ENCODE data around the gene HNRNPCL1. TPM values are rescaled to one million over a fixed set of nuclear protein-coding genes. Genes with fewer than 3 reads are reported as not detected.
A peak's percentile ranks its signal among the peaks of the same experiment; 100 is the strongest.
"Not testable (repeated sequence)": the region's sequence is repeated elsewhere in the genome, so short reads cannot be mapped to it uniquely, and the experiment has no call there.

Gene HNRNPCL1
- not detected for total RNA-seq
- long read RNA-seq: 0 reads

GRCh38 chr1:12848620-12849019 lies at the start of gene HNRNPCL1:
Gene HNRNPCL1 (minus strand): TSS chr1:12848720. CDS start chr1:12848289, 431 bp downstream.
- H3K4me1 ChIP-seq; H3K4me3 ChIP-seq; ATAC-seq; H3K36me3 ChIP-seq; H3K9me3 ChIP-seq; intact Hi-C loops (cut with DNase I); DNase-seq; H3K27me3 ChIP-seq; H3K27ac ChIP-seq: not testable (repeated sequence)
- 62% methylated on average over 3 of the region's 7 CpGs for WGBS (ENCODE audit: insufficient coverage, low coverage, low lambda C conversion rate, missing lambda C conversion rate)

GRCh38 chr1:12898170-12898569 lies 49.6 kb upstream of the HNRNPCL1 start, which contains the start of gene PRAMEF10:
Gene PRAMEF10 (minus strand): TSS chr1:12898270. CDS start chr1:12895847, 2,423 bp downstream.
- H3K4me3 ChIP-seq; H3K36me3 ChIP-seq; ATAC-seq; H3K27me3 ChIP-seq; intact Hi-C loops (cut with DNase I); H3K9me3 ChIP-seq; H3K4me1 ChIP-seq; DNase-seq: not testable (repeated sequence)
- no CpG with 5 or more reads among the region's 1 CpG for WGBS (ENCODE audit: insufficient coverage, low coverage, low lambda C conversion rate, missing lambda C conversion rate)
- H3K27ac ChIP-seq: peak within 1 kb of the TSS in 1 of 3 donors; percentile 60

- intact Hi-C loops (cut with DNase I); H3K4me1 ChIP-seq; ATAC-seq; H3K36me3 ChIP-seq; H3K9me3 ChIP-seq; H3K27me3 ChIP-seq; H3K27ac ChIP-seq; H3K4me3 ChIP-seq; DNase-seq: not testable (repeated sequence)
- WGBS (ENCODE audit: insufficient coverage, low coverage, low lambda C conversion rate, missing lambda C conversion rate): 83% methylated on average over 1 of the region's 3 CpGs
These were observed 37.6 kb upstream of the HNRNPCL1 start, which contains the start of gene PRAMEF4 for GRCh38 chr1:12886101-12886500. Gene PRAMEF4 (minus strand): TSS chr1:12886201. CDS start chr1:12883394, 2,807 bp downstream.

GRCh38 chr1:12878453-12878852 lies 29.9 kb upstream of the HNRNPCL1 start:
- H3K27ac ChIP-seq; H3K4me1 ChIP-seq; H3K27me3 ChIP-seq; DNase-seq; intact Hi-C loops (cut with DNase I); H3K36me3 ChIP-seq; H3K4me3 ChIP-seq; ATAC-seq; H3K9me3 ChIP-seq: not testable (repeated sequence)
- WGBS (ENCODE audit: insufficient coverage, low coverage, low lambda C conversion rate, missing lambda C conversion rate): 69% methylated on average over 3 of the region's 4 CpGs

- H3K27ac ChIP-seq; H3K27me3 ChIP-seq; DNase-seq; H3K36me3 ChIP-seq; intact Hi-C loops (cut with DNase I); H3K9me3 ChIP-seq; H3K4me1 ChIP-seq; H3K4me3 ChIP-seq; ATAC-seq: not testable (repeated sequence)
- no CpG with 5 or more reads among the region's 7 CpGs for WGBS (ENCODE audit: insufficient coverage, low coverage, low lambda C conversion rate, missing lambda C conversion rate)
These were observed 14.8 kb upstream of the HNRNPCL1 start for GRCh38 chr1:12863131-12863880.

- H3K4me1 ChIP-seq; H3K27ac ChIP-seq; H3K9me3 ChIP-seq; H3K27me3 ChIP-seq; ATAC-seq; H3K36me3 ChIP-seq; intact Hi-C loops (cut with DNase I); H3K4me3 ChIP-seq; DNase-seq: not testable (repeated sequence)
- 27% methylated on average over 1 of the region's 2 CpGs for WGBS (ENCODE audit: insufficient coverage, low coverage, low lambda C conversion rate, missing lambda C conversion rate)
These were observed 8.3 kb upstream of the HNRNPCL1 start, which contains the start of gene PRAMEF2 for GRCh38 chr1:12856786-12857185. Gene PRAMEF2 (plus strand): TSS chr1:12857086. CDS start chr1:12859010, 1,924 bp downstream.

- Histone ChIP-seq H3K9me3 (no peaks in the 10 kb centered on the region), H3K27ac (no peak overlapping the region), H3K27me3 (no peaks in the 10 kb centered on the region), H3K4me3 (no peak overlapping the region), H3K36me3 (no peaks in the 10 kb centered on the region), H3K4me1 (no peaks in the 10 kb centered on the region)
- ATAC-seq (no peak), DNase-seq (no peak)
- intact Hi-C loops (cut with DNase I): no loop called here
- 74% methylated on average over 4 of the region's 4 CpGs for WGBS (ENCODE audit: insufficient coverage, low coverage, low lambda C conversion rate, missing lambda C conversion rate)
- TF ChIP-seq POLR2A (IDR thresholded peaks at IDR 0.05): no peak
- no peak for TF ChIP-seq CTCF (IDR thresholded peaks at IDR 0.05)
These were observed 3.3 kb upstream of the HNRNPCL1 start for GRCh38 chr1:12851779-12852178.

- H3K4me1 ChIP-seq; DNase-seq; H3K27ac ChIP-seq; H3K36me3 ChIP-seq; intact Hi-C loops (cut with DNase I); H3K4me3 ChIP-seq; H3K9me3 ChIP-seq; ATAC-seq; H3K27me3 ChIP-seq: not testable (repeated sequence)
- WGBS (ENCODE audit: insufficient coverage, low coverage, low lambda C conversion rate, missing lambda C conversion rate): 38% methylated on average over 2 of the region's 2 CpGs
These were observed 15.3 kb downstream of the HNRNPCL1 start for GRCh38 chr1:12833251-12833650.

- H3K4me1 ChIP-seq; H3K27ac ChIP-seq; H3K36me3 ChIP-seq; DNase-seq; intact Hi-C loops (cut with DNase I); ATAC-seq; H3K27me3 ChIP-seq; H3K9me3 ChIP-seq; H3K4me3 ChIP-seq: not testable (repeated sequence)
- WGBS (ENCODE audit: insufficient coverage, low coverage, low lambda C conversion rate, missing lambda C conversion rate): 35% methylated on average over 2 of the region's 3 CpGs
These were observed 17.2 kb downstream of the HNRNPCL1 start, which contains the start of gene PRAMEF11 for GRCh38 chr1:12831310-12831709. Gene PRAMEF11 (minus strand): TSS chr1:12831410. CDS start chr1:12828789, 2,621 bp downstream.

GRCh38 chr1:12819061-12819460 lies 29.5 kb downstream of the HNRNPCL1 start:
- H3K9me3 ChIP-seq; H3K27ac ChIP-seq; H3K4me1 ChIP-seq; H3K27me3 ChIP-seq; ATAC-seq; DNase-seq; H3K4me3 ChIP-seq; H3K36me3 ChIP-seq; intact Hi-C loops (cut with DNase I): not testable (repeated sequence)
- no CpG with 5 or more reads among the region's 6 CpGs for WGBS (ENCODE audit: insufficient coverage, low coverage, low lambda C conversion rate, missing lambda C conversion rate)

Data from right lobe of liver (tissue), 6 donors.